HL-60 (cell line): ENCODE data around the gene SREBF1.

Source experiments
- DNase-seq, 2 experiments: peaks; one replicate each; pipeline ENCODE4 v3.0.0-alpha.2; 2010 to 2020; ENCODE audit warnings: low read depth in 1 of 2, low spot score in 1 of 2
- H3K27ac ChIP-seq: fragments of 250-450 bp; sonication (Bioruptor Pico); replicated peaks from 2 replicates; pipeline ENCODE4 v1.5.1; 2020; ENCODE audit warnings: mild to moderate bottlenecking, moderate library complexity
- H3K27me3 ChIP-seq: fragments of 250-450 bp; sonication (Bioruptor Pico); 2 replicates; pipeline ENCODE4 v1.5.1; 2021; ENCODE audit warnings: mild to moderate bottlenecking, moderate library complexity; ENCODE audit not compliant: insufficient read depth, poor library complexity, severe bottlenecking
- H3K4me3 ChIP-seq: replicated peaks from 2 replicates; pipeline ENCODE4 v1.5.1; 2011; ENCODE audit warnings: mild to moderate bottlenecking, control low read depth, low read length; ENCODE audit not compliant: insufficient read depth
- CTCF ChIP-seq: IDR thresholded peaks from one replicate; pipeline ENCODE4 v1.5.1; 2011; ENCODE audit warnings: low read length, control low read depth, inconsistent platforms; ENCODE audit not compliant: insufficient read depth
- GABPA ChIP-seq: IDR thresholded peaks from 2 replicates; pipeline ENCODE4 v1.6.1; 2012; ENCODE audit warnings: low read depth
- POLR2AphosphoS5 ChIP-seq: IDR thresholded peaks from 2 replicates; pipeline ENCODE4 v1.6.1; 2012; ENCODE audit warnings: low read depth
- REST ChIP-seq: IDR thresholded peaks from 2 replicates; pipeline ENCODE4 v1.6.1; 2012; ENCODE audit warnings: low read depth; ENCODE audit not compliant: insufficient replicate concordance
- SPI1 ChIP-seq: IDR thresholded peaks from 2 replicates; pipeline ENCODE4 v1.6.1; 2012; ENCODE audit warnings: low read depth, mild to moderate bottlenecking, borderline replicate concordance

The SREBF1 gene

DNA sequence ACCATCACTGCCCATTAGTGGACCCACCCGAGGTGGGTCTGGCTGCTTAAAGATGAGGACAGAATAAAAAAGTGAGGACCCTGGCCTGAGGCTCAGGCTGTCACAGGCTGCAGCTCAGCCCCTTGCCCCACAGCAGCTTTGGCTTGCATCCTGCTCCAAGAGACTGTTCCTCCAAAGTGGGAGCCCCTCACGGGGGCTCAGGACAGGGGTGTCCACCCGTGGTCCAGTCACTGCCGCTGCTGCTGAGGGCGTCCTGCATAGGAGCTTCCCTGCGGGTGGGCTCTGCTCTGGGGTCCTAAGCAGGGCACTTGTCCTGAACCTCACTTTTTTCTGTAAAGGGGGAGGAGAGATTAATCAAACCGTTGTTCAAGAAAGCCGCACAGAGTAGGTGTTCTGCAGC lies 47.8 kb downstream of the SREBF1 start:
- TF ChIP-seq REST (no peak), CTCF (no peak), SPI1 (no peak), POLR2AphosphoS5 (no peak), GABPA (no peak)
- Histone ChIP-seq H3K4me3 (no peak overlapping the region), H3K27me3 (no peaks in the 10 kb centered on the region), H3K27ac (no peak overlapping the region)
- no peak for DNase-seq

DNA sequence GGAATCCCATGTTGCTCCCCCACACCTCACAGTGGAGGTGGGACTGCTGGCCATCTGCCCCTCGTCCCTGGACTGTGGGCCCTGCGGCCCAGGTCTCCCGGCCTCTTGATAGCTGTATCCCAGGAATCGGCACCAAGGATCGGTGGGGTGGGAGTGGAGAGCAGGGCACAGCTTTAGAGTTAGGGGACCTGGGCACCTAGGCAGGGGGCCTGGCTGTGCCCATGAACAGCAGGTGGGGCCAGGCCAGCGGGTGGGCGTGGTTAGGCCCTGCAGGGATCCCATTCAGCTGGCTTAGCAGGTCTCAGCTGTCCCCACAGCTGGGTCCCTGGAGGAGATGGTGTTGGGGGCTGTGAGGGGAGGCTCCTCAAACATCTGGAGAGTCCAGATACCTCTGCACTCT lies 49.2 kb downstream of the SREBF1 start:
- no peak for TF ChIP-seq GABPA
- no peak for TF ChIP-seq POLR2AphosphoS5
- TF ChIP-seq REST, result no peak
- TF ChIP-seq SPI1, result no peak
- no peak for TF ChIP-seq CTCF
- no peak overlapping the region for H3K4me3 ChIP-seq
- H3K27ac ChIP-seq, result no peak overlapping the region
- no peaks in the 10 kb centered on the region for H3K27me3 ChIP-seq
- no peak for DNase-seq

- TF ChIP-seq SPI1 (no peak), GABPA (no peak), POLR2AphosphoS5 (no peak), REST (no peak), CTCF (no peak)
- DNase-seq, result no peak
- Histone ChIP-seq H3K4me3 (no peak overlapping the region), H3K27ac (no peak overlapping the region), H3K27me3 (no peaks in the 10 kb centered on the region)
Observed at GRCh38 chr17:17786998-17787397, 49.8 kb downstream of the SREBF1 start.
